Measurements from ENCODE around the gene ADAM10.

Gene ADAM10

GRCh38 chr15:58696738-58697137 lies 52.8 kb downstream of the ADAM10 start:
- peak overlapping the region; percentile 66 for H3K4ac ChIP-seq (ENCODE audit: low read depth, low read length)
- no peak overlapping the region for H2AK5ac ChIP-seq (ENCODE audit: low read length)
- H3K27me3 ChIP-seq (ENCODE audit: insufficient read depth, low read length) = no peaks in the 10 kb centered on the region
- no peak overlapping the region for H2AFZ ChIP-seq (ENCODE audit: insufficient read depth, low read length, poor library complexity)
- H4K8ac ChIP-seq (ENCODE audit: low read depth, low read length) = no peak overlapping the region
- no peak overlapping the region for H2BK12ac ChIP-seq (ENCODE audit: low read length)
- WGBS (ENCODE audit: extremely low coverage, insufficient coverage, insufficient read length) = no CpG with 5 or more reads among the region's 6 CpGs
- no peak for DNase-seq
- no peak overlapping the region for H3K27ac ChIP-seq (ENCODE audit: low read depth, low read length)
- H3K9ac ChIP-seq (ENCODE audit: low read length) = no peak overlapping the region
- no peak overlapping the region for H4K91ac ChIP-seq (ENCODE audit: low read depth, low read length)
- H2BK120ac ChIP-seq (ENCODE audit: insufficient read depth, low read length, poor library complexity) = no peak overlapping the region
- H3K4me2 ChIP-seq (ENCODE audit: low read length) = no peak overlapping the region
- H2BK5ac ChIP-seq (ENCODE audit: low read depth, low read length, poor library complexity) = no peak overlapping the region
- H3K23ac ChIP-seq (ENCODE audit: low read length) = no peak overlapping the region
- H3K14ac ChIP-seq (ENCODE audit: low read length) = no peak overlapping the region
- H3K79me2 ChIP-seq (ENCODE audit: control insufficient read depth, insufficient read depth, low read length, poor library complexity) = peaks cover 9% of the 10 kb centered on the region
- no peaks in the 10 kb centered on the region for H3K79me1 ChIP-seq (ENCODE audit: low read length)
- H3K4me3 ChIP-seq (ENCODE audit: low read depth, low read length) = no peak overlapping the region
- peaks cover 0 to 4% of the 10 kb centered on the region in 2 experiments for H3K4me1 ChIP-seq (ENCODE audit: control insufficient read depth in 1 of 2, insufficient read depth in 2 of 2, low read length in 2 of 2)
- H4K12ac ChIP-seq (ENCODE audit: low read depth, low read length) = no peak overlapping the region
- no peaks in the 10 kb centered on the region for H3K9me3 ChIP-seq (ENCODE audit: insufficient read depth, low read depth, low read length)
- H3K36me3 ChIP-seq (ENCODE audit: control insufficient read depth in 1 of 2, insufficient read depth in 2 of 2, low read length in 2 of 2) = peaks cover 1 to 5% of the 10 kb centered on the region in 2 experiments
- H3K18ac ChIP-seq (ENCODE audit: low read length) = no peak overlapping the region

DNA sequence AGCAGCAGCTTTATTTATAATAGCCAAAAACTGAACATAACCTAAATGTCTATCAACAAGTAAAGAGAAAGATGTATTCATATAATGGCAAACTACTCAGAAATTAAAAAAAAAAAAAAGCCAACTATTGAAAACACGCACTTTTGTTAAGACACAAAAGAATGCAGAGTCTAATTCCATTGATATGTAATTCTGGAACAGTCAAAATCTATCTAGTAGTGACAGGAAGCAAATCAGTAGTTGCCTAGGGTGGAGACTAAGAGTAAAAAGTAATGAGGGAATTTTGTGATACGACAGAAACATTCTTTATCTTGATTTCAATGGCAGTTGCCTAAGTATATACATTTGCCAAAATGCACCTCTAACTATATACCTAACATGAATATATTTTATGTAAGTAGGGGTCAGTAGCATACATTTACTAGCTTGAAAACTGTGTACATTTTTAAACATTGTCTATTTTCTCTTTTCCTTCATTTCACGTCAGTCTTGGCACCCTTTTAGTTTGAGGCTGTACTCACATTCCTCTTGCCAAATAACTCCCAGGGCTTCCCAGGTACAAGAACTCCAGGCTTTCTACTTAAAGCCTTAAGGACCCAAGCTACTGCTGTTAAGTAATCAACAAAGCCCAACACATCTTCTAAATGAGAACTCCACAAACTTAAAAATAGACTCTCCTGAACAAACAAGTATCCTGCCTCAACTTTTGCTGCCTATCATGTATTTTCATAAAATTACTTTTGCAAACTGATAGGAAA lies 54.7 kb downstream of the ADAM10 start:
- H3K9ac ChIP-seq (ENCODE audit: low read length) = no peak overlapping the region
- no peak overlapping the region for H4K91ac ChIP-seq (ENCODE audit: low read depth, low read length)
- no peak overlapping the region for H3K4ac ChIP-seq (ENCODE audit: low read depth, low read length)
- H2BK5ac ChIP-seq (ENCODE audit: low read depth, low read length, poor library complexity) = no peak overlapping the region
- H2AK5ac ChIP-seq (ENCODE audit: low read length) = no peak overlapping the region
- peaks cover 1 to 5% of the 10 kb centered on the region in 2 experiments for H3K36me3 ChIP-seq (ENCODE audit: control insufficient read depth in 1 of 2, insufficient read depth in 2 of 2, low read length in 2 of 2)
- peaks cover 9% of the 10 kb centered on the region for H3K79me2 ChIP-seq (ENCODE audit: control insufficient read depth, insufficient read depth, low read length, poor library complexity)
- H3K4me3 ChIP-seq (ENCODE audit: low read depth, low read length) = no peak overlapping the region
- no peak overlapping the region for H2BK12ac ChIP-seq (ENCODE audit: low read length)
- H3K9me3 ChIP-seq (ENCODE audit: insufficient read depth, low read depth, low read length) = no peaks in the 10 kb centered on the region
- no peaks in the 10 kb centered on the region for H3K79me1 ChIP-seq (ENCODE audit: low read length)
- H4K8ac ChIP-seq (ENCODE audit: low read depth, low read length) = no peak overlapping the region
- no peak overlapping the region for H3K14ac ChIP-seq (ENCODE audit: low read length)
- no peak overlapping the region for H3K23ac ChIP-seq (ENCODE audit: low read length)
- DNase-seq = peak in 1 of 2 donors; percentile 4
- H3K4me2 ChIP-seq (ENCODE audit: low read length) = no peak overlapping the region
- no peak overlapping the region for H2BK120ac ChIP-seq (ENCODE audit: insufficient read depth, low read length, poor library complexity)
- no peak overlapping the region for H4K12ac ChIP-seq (ENCODE audit: low read depth, low read length)
- no peak overlapping the region for H3K27ac ChIP-seq (ENCODE audit: low read depth, low read length)
- H3K4me1 ChIP-seq (ENCODE audit: control insufficient read depth in 1 of 2, insufficient read depth in 2 of 2, low read length in 2 of 2) = peaks cover 0 to 4% of the 10 kb centered on the region in 2 experiments
- H3K27me3 ChIP-seq (ENCODE audit: insufficient read depth, low read length) = no peaks in the 10 kb centered on the region
- H3K18ac ChIP-seq (ENCODE audit: low read length) = no peak overlapping the region
- no peak overlapping the region for H2AFZ ChIP-seq (ENCODE audit: insufficient read depth, low read length, poor library complexity)
- WGBS (ENCODE audit: extremely low coverage, insufficient coverage, insufficient read length) = no CpG with 5 or more reads among the region's 3 CpGs

DNA sequence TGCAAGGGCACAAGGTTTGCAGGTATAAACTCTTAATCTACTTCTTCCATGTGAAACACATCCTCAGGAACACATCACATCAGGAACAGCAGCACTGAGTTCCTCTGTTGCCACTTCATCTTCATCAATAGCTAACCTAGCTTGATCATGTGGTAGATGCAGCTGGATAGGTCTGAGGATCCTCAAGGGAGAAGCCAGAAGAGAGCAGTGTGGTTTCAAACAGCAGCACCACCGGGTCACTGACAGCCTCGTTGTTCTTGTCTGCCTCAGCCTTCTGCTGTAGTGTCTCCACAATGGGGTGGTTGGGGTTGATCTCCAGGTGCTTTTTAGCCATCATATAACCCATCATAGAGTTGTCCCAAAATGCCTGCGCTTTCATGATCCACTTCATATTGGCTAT lies 58.8 kb downstream of the ADAM10 start:
- no peak overlapping the region for H4K8ac ChIP-seq (ENCODE audit: low read depth, low read length)
- no peaks in the 10 kb centered on the region for H3K9me3 ChIP-seq (ENCODE audit: insufficient read depth, low read depth, low read length)
- H2BK120ac ChIP-seq (ENCODE audit: insufficient read depth, low read length, poor library complexity) = no peak overlapping the region
- H3K9ac ChIP-seq (ENCODE audit: low read length) = no peak overlapping the region
- no peak overlapping the region for H2BK12ac ChIP-seq (ENCODE audit: low read length)
- no peak overlapping the region for H2BK5ac ChIP-seq (ENCODE audit: low read depth, low read length, poor library complexity)
- DNase-seq = no peak
- H3K27me3 ChIP-seq (ENCODE audit: insufficient read depth, low read length) = no peaks in the 10 kb centered on the region
- H3K23ac ChIP-seq (ENCODE audit: low read length) = no peak overlapping the region
- no peak overlapping the region for H3K4me3 ChIP-seq (ENCODE audit: low read depth, low read length)
- no peak overlapping the region for H3K4ac ChIP-seq (ENCODE audit: low read depth, low read length)
- H3K79me2 ChIP-seq (ENCODE audit: control insufficient read depth, insufficient read depth, low read length, poor library complexity) = peaks cover 2% of the 10 kb centered on the region
- H2AK5ac ChIP-seq (ENCODE audit: low read length) = no peak overlapping the region
- H3K36me3 ChIP-seq (ENCODE audit: control insufficient read depth in 1 of 2, insufficient read depth in 2 of 2, low read length in 2 of 2) = peaks cover 0 to 6% of the 10 kb centered on the region in 2 experiments
- H3K4me1 ChIP-seq (ENCODE audit: control insufficient read depth in 1 of 2, insufficient read depth in 2 of 2, low read length in 2 of 2) = no peaks in the 10 kb centered on the region
- no peak overlapping the region for H3K14ac ChIP-seq (ENCODE audit: low read length)
- H3K27ac ChIP-seq (ENCODE audit: low read depth, low read length) = no peak overlapping the region
- H4K12ac ChIP-seq (ENCODE audit: low read depth, low read length) = no peak overlapping the region
- H3K4me2 ChIP-seq (ENCODE audit: low read length) = no peak overlapping the region
- H2AFZ ChIP-seq (ENCODE audit: insufficient read depth, low read length, poor library complexity) = no peak overlapping the region
- no peak overlapping the region for H4K91ac ChIP-seq (ENCODE audit: low read depth, low read length)
- H3K79me1 ChIP-seq (ENCODE audit: low read length) = no peaks in the 10 kb centered on the region
- H3K18ac ChIP-seq (ENCODE audit: low read length) = no peak overlapping the region
- no CpG with 5 or more reads among the region's 3 CpGs for WGBS (ENCODE audit: extremely low coverage, insufficient coverage, insufficient read length)

DNA sequence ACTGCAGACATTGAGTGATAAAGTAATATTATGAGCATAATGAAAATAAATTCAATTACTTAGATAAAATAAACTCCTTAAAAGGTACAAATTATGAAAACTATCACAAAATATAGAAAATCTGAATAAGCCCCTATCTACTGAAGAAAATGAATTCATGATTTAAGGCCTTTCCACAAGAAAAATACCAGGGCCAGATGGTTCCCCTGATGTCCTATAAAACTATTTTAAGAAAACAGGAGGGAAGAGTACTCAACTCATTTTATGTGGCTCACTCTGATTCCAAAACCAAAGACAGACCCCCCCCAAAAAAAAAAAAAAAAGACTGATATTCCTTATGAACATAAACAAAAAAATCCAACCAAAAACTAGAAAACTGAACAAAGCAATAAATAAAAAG lies 59.9 kb downstream of the ADAM10 start:
- Histone ChIP-seq H2AK5ac (ENCODE audit: low read length) (no peak overlapping the region), H3K4me1 (ENCODE audit: control insufficient read depth in 1 of 2, insufficient read depth in 2 of 2, low read length in 2 of 2) (no peaks in the 10 kb centered on the region), H3K18ac (ENCODE audit: low read length) (no peak overlapping the region), H4K91ac (ENCODE audit: low read depth, low read length) (no peak overlapping the region), H4K8ac (ENCODE audit: low read depth, low read length) (no peak overlapping the region), H2BK12ac (ENCODE audit: low read length) (no peak overlapping the region), H3K27ac (ENCODE audit: low read depth, low read length) (no peak overlapping the region), H3K9me3 (ENCODE audit: insufficient read depth, low read depth, low read length) (no peaks in the 10 kb centered on the region), H3K9ac (ENCODE audit: low read length) (no peak overlapping the region), H2BK5ac (ENCODE audit: low read depth, low read length, poor library complexity) (no peak overlapping the region), H2AFZ (ENCODE audit: insufficient read depth, low read length, poor library complexity) (no peak overlapping the region), H3K4ac (ENCODE audit: low read depth, low read length) (no peak overlapping the region), H3K79me1 (ENCODE audit: low read length) (no peaks in the 10 kb centered on the region), H3K79me2 (ENCODE audit: control insufficient read depth, insufficient read depth, low read length, poor library complexity) (peaks cover 2% of the 10 kb centered on the region), H3K4me2 (ENCODE audit: low read length) (no peak overlapping the region), H3K4me3 (ENCODE audit: low read depth, low read length) (no peak overlapping the region), H3K36me3 (ENCODE audit: control insufficient read depth in 1 of 2, insufficient read depth in 2 of 2, low read length in 2 of 2) (peaks cover 0 to 6% of the 10 kb centered on the region in 2 experiments), H3K14ac (ENCODE audit: low read length) (no peak overlapping the region), H3K27me3 (ENCODE audit: insufficient read depth, low read length) (no peaks in the 10 kb centered on the region), H4K12ac (ENCODE audit: low read depth, low read length) (no peak overlapping the region), H3K23ac (ENCODE audit: low read length) (no peak overlapping the region), H2BK120ac (ENCODE audit: insufficient read depth, low read length, poor library complexity) (no peak overlapping the region)
- no peak for DNase-seq

All from trophoblast cell (in vitro differentiated cells and primary cell).